ENCODE measurements around the gene SVIL.

DNA sequence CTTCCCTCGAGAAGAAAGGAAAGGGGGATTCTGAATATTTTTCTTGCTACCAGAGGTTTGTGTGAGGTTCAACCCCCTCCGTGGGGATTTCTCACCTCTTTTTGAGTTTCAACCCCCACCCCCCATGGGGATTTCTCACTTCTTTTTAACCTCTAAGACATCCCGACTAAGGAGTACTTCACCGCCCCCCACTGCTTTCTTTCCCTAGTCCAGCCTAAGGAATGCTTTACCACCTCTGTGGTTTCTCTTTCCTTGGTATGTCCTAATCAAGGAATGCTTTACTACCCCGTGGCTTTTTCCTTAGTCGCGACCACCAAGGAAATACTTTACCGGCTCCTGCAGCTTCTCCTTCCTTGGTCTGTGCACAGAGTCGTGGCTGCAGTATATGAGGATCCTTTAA, 196.5 kb downstream of the SVIL start:
- TF ChIP-seq, protein P1, sequence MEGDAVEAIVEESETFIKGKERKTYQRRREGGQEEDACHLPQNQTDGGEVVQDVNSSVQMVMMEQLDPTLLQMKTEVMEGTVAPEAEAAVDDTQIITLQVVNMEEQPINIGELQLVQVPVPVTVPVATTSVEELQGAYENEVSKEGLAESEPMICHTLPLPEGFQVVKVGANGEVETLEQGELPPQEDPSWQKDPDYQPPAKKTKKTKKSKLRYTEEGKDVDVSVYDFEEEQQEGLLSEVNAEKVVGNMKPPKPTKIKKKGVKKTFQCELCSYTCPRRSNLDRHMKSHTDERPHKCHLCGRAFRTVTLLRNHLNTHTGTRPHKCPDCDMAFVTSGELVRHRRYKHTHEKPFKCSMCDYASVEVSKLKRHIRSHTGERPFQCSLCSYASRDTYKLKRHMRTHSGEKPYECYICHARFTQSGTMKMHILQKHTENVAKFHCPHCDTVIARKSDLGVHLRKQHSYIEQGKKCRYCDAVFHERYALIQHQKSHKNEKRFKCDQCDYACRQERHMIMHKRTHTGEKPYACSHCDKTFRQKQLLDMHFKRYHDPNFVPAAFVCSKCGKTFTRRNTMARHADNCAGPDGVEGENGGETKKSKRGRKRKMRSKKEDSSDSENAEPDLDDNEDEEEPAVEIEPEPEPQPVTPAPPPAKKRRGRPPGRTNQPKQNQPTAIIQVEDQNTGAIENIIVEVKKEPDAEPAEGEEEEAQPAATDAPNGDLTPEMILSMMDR (conservative IDR thresholded peaks at IDR 0.05), result no peak
- no peak for TF ChIP-seq EZH2 (IDR thresholded peaks at IDR 0.05; ENCODE audit: low read depth)
